Activated CD8-positive, alpha-beta memory T cell treated with anti-CD3 and anti-CD28 coated beads, Interleukin-2, amount 50 U/mL, for 1 hour (primary cell): Measurements from ENCODE around the gene SLC9A7.
"Not testable (repeated sequence)": the region's sequence is repeated elsewhere in the genome, so short reads cannot be mapped to it uniquely, and the experiment has no call there.

ENCODE experiments used
- DNase-seq: peaks from one replicate; pipeline ENCODE4 v3.0.0-alpha.2; 2020; ENCODE audit errors: extremely low read depth

SLC9A7 gene

DNA sequence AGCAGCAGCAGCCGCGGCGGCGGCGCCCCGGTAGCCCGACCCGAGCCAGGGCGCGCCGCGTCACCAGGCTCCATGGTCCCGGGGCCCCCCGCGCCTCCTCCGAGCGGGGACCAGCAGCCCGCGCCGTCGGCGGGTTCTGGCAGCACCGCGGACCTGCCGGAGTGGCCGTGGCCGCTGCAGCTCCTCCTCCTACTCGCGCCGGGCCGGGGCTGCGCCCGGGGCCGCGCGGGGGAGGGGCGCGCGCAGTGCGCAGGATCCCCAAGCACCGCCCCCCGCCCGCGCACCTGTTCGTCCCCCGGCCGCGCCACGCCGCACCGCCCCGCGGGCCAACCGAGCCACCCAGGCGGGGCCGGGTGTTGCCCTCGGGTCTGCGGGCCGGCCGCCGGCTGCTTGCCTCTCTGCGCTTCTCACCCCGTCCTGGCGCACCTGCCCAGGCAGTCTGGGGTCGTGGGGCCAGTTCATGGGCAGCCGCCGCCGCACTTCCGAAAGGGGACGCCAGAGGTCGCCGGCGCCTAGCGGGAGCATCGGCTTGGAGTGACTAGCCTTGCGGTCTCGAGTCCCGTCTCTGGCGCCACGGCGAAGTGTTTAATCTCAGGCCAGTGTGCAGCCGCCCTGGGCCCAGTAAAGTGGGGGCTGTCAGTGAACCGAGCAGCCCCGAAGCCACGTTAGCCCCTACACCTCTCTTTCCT is at the start of gene SLC9A7:
Gene SLC9A7 (minus strand): TSS at position 163 of the 689 bp plus-strand sequence. CDS start 89 bp downstream, at position 74.
- DNase-seq, result peak; percentile 27

DNA sequence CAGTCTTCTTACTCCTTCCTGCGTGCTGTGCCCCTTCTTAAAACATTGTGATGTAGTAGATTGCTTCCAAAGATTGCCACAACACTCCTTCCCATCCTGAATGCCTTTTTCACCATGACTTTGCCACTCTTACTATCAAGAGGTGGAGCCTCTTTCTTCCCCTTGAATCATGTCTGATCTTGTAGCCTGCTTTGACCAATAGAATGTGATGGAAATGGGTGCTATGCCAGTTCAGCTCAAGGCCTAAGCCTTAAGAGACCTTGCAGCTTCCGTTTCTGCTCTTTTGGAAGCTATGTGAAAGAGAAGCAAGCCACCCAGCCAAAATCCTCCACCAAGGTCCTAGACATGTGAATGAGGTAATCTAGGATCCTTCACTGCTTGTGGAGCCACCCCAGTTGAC is 46.4 kb upstream of the SLC9A7 start:
- no peak for DNase-seq

DNA sequence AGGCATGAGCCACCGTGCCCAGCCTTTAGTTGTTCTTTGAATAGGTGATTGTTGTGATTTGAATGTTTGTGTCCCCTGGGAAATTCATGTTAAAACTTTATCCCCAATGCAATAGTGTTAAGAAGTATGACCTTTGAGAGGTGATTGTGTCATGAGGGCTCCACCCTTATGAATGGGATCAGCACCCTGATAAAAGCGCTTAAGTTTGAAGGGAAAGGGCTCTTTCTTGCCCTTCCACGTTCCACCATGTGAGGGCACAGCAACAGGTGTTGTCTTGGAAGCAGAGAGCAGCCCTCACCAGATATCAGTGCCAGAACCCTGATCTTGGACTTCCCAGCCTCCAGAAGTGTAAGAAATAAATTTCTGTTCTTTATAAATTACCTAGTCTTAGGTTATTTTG is 44.2 kb upstream of the SLC9A7 start:
- no peak for DNase-seq

GRCh38 chrX:46796574-46797191 is 37.8 kb upstream of the SLC9A7 start:
- DNase-seq, result peak; percentile 9

GRCh38 chrX:46793386-46794143 is 34.6 kb upstream of the SLC9A7 start:
- no peak for DNase-seq

GRCh38 chrX:46792810-46793188 is 33.9 kb upstream of the SLC9A7 start:
- no peak for DNase-seq

- no peak for DNase-seq
Observed at GRCh38 chrX:46791927-46792809, 33.2 kb upstream of the SLC9A7 start.

DNA sequence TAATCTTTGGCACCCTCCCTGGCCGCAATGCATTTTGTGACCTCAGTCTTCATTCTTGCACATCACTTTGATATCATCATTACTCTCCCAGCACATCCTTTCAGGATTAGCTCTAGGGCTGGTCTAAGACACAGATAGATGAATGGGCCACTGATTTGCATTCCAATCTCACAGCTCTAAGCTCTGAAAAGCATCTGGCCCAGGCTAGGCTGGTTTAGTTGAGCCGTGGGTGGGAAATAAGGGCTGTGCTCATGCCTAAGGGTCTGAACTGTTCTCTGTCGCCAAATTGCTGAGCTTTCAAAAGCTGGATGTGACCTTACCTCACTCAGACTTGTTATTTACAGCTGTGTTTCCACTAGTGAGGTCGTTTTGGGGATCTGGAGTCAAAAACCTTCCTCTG is 30.0 kb upstream of the SLC9A7 start:
- DNase-seq, result no peak

DNA sequence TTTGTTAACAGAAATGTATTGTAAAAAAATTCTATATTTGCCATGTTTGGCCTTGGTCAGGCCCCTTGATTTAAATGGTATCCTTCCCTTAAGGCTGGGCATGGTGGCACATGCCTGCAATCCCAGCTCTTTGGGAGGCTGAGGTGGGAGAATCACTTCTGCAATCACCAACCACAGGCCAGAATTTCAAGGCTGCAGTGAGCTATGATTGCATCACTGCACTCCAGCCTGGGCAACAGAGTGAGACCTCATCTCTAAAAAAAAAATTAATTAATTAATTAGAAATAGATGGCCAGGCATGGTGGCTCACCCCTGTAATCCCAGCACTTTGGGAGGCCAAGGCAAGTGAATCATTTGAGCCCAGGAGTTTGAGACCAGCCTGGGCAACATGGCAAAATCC is 25.5 kb upstream of the SLC9A7 start:
- not testable (repeated sequence) for DNase-seq

DNA sequence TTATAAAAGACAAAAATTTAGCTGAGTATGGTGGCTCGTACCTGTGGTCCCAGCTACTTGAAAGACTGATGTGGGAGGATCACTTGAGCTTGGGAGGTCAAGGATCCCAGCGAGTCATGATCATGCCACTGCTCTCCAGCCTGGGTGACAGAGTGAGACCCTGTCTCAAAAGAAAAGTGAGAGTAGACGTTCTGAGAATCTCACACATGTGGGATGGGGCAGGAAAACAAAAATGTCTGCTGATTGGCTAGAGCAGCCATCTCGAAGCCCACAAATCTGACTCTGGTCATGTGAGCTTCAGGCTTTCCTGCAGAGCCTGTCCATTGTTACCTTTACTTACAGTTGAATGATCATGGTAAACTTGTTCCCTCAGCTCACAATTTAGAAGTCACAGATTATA is 23.1 kb upstream of the SLC9A7 start:
- no peak for DNase-seq

- no peak for DNase-seq
Observed at GRCh38 chrX:46777971-46778810, 19.3 kb upstream of the SLC9A7 start.

GRCh38 chrX:46770817-46771163 is 11.9 kb upstream of the SLC9A7 start:
- no peak for DNase-seq

DNA sequence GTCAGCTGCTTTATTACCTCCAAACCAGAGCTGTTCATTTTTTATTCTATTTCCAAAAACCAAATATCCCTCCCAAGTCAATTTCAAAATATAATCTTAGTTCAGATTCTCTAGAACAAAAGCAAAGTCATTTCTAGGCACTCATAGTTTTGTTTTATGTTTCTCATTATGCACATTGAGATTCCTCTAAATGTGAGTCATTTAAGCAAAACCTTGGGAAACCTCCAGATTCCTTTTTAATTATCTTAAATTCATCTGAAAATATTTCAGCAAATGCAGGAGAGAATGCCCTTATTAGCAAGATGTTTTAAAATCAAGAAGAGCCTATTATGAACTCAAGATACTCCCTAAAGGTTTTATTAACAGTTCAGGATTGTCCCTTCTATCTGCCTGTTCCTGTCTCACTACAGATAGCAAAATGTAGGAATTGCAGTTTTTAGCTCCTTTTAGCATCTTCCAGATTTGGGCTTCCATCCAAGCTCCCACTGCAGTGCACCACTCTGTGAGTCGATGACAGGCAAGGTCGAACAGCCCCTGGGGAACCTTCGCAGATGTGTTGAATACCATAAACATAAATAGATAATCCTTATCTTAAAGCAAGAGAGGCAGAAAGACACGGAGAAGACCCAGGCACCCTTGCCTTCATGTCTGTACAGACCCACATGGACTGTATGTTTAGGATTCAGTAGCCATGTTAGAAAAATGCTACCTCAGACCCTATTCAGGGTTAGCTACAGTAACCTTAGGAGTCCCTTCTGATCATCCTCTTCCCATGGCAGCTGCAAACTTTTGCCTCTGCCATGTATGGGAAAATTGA is 11.3 kb upstream of the SLC9A7 start:
- no peak for DNase-seq

- DNase-seq, result no peak
Observed at GRCh38 chrX:46762963-46763362, 4.0 kb upstream of the SLC9A7 start.

DNA sequence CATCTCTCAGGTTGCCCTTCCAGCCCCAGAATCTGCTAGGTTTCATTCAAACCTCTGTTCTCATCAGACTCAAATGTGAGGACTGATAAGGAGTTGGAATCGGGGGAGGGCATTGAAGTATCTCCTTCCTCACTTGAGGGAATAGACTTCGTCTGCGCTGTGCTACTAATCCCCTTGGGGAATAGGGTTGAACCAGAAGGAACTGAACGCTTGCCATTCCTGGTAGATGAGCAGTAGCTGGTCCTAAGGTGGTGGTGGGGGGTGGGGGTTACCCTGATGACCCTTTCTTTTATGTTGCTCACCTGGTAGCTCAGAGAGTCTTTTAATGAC is 692 bp upstream of the SLC9A7 start:
- DNase-seq, result no peak

- no peak for DNase-seq
Observed at GRCh38 chrX:46758163-46758955, 559 bp downstream of the SLC9A7 start.

DNA sequence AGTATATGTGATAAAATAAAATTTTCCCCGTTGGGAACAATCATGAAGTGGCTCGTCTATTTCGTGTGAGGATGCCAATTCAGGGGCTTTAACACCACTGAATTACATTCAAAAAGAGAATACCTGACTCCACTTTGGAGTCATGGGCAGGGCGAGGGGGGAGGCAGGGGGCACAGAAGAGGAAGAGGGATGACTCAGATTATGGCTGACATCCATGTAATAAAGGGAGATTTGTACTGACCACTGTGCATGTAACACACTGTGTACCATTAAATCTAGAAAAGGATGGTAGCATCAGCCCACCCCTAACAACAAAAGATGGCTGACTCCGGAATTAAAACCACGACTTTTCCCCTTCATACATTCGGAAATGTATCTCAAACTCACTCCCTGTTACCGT is 1.3 kb downstream of the SLC9A7 start:
- DNase-seq, result no peak

DNA sequence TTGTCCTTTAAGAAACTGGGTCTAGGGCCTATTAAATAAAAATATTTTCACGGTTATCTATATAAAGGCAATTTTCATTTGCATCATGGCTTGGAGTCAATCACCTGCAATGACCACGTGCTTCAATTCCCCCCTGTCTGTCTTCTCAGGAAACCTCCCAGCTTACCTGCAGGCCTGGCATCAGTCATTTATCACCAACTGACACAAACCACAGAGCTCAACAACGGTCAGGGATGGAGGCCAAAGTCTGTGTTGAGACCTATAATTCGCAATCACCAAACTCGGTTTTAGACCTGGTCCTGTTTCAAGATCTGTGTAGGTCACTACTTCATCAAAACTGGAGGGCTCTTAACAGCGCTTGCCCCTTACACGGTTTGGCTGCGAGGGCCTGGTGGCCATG is 1.9 kb downstream of the SLC9A7 start:
- DNase-seq, result no peak

DNA sequence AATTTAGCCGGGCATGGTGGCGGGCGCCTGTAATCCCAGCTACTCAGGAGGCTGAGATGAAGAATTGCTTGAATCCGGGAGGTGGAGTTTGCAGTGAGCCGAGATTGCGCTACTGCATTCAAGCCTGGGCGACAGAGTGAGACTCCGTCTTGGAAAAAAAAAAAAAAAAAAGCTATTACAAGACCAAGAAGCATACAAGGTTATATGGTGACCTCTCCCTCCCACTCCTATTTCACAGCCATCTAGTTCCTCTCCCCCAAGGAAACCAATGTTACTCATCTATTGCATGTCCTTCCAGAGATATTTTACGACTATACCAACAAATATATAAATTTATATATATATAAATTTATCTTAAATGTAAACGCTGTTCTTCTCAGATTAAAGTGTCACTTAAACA is 3.2 kb downstream of the SLC9A7 start:
- no peak for DNase-seq

GRCh38 chrX:46754586-46755061 is 4.3 kb downstream of the SLC9A7 start:
- no peak for DNase-seq
